Chondrocyte (in vitro differentiated cells): ENCODE measurements around the gene HEBP1. TPM values are rescaled to one million over a fixed set of nuclear protein-coding genes. Genes with fewer than 3 reads are reported as not detected.

Source experiments
- DNase-seq: peaks from one replicate; pipeline ENCODE4 v3.0.0; 2021; ENCODE audit warnings: mixed read lengths, low spot score
- H3K27ac Mint-ChIP-seq: one replicate; pipeline ENCODE4 v1.8.0; 2021; ENCODE audit warnings: mild to moderate bottlenecking, moderate library complexity, mixed read lengths; ENCODE audit not compliant: unreplicated experiment
- H3K27me3 Mint-ChIP-seq: 2 replicates; pipeline ENCODE4 v1.8.0; 2021; ENCODE audit warnings: low read depth, mixed read lengths
- H3K36me3 Mint-ChIP-seq: 2 replicates; pipeline ENCODE4 v1.8.0; 2021; ENCODE audit warnings: low read depth, mixed read lengths
- H3K4me1 Mint-ChIP-seq: 2 replicates; pipeline ENCODE4 v1.8.0; 2021; ENCODE audit warnings: low read depth, mild to moderate bottlenecking, mixed read lengths
- H3K4me3 Mint-ChIP-seq: one replicate; pipeline ENCODE4 v1.8.0; 2021; ENCODE audit warnings: mild to moderate bottlenecking, moderate library complexity, mixed read lengths; ENCODE audit not compliant: unreplicated experiment
- H3K9me3 Mint-ChIP-seq: 2 replicates; pipeline ENCODE4 v1.8.0; 2021; ENCODE audit warnings: low read depth, mixed read lengths
- CTCF ChIP-seq: fragments of 200-600 bp; sonication (generic); IDR thresholded peaks from 2 replicates; pipeline ENCODE4 v1.5.0; 2021; ENCODE audit warnings: antibody characterized with exemption, mild to moderate bottlenecking, moderate library complexity
- long read RNA-seq: library from polyadenylated mRNA; stranded (forward); transcript quantifications from one replicate; pipeline ENCODE4 v2.0.0, GENCODE V29; 2021
- total RNA-seq: library from RNA; stranded (reverse); gene quantifications from 3 replicates; pipeline ENCODE4 v1.2.1, GENCODE V29; 2021

The HEBP1 gene
- 39.7 to 52.3 TPM (median 50.7 TPM) in 3 replicates for total RNA-seq
- long read RNA-seq, transcript HEBP1-201 (4 exons, 1,173 nt) = major isoform, 38 of 41 reads
- long read RNA-seq, partial matches to known transcripts = 0 of 41 reads
- long read RNA-seq, other reads (novel, unspliced or antisense) = 2 of 41 reads

- no peak for TF ChIP-seq CTCF
- H3K4me3 Mint-ChIP-seq = peak within 1 kb of the TSS; percentile 95
- peak within 1 kb of the TSS; percentile 93 for H3K27ac Mint-ChIP-seq
- peaks cover 34% of the 10 kb centered on the region for H3K4me1 Mint-ChIP-seq
- no peaks in the 10 kb centered on the region for H3K27me3 Mint-ChIP-seq
- H3K9me3 Mint-ChIP-seq = no peaks in the 10 kb centered on the region
- H3K36me3 Mint-ChIP-seq = peaks cover 1% of the 10 kb centered on the region
- peak; percentile 98 for DNase-seq
Observed at GRCh38 chr12:12999959-13000615, at the start of gene HEBP1. HEBP1 (minus strand) TSS chr12:13000265; CDS start chr12:13000114, 151 bp downstream.

GRCh38 chr12:13049816-13050215 is 49.8 kb upstream of the HEBP1 start:
- no peak for TF ChIP-seq CTCF
- Mint-ChIP-seq H3K36me3 (peaks cover 2% of the 10 kb centered on the region), H3K4me3 (no peak overlapping the region), H3K9me3 (peaks cover 9% of the 10 kb centered on the region), H3K4me1 (peaks cover 31% of the 10 kb centered on the region), H3K27me3 (no peaks in the 10 kb centered on the region), H3K27ac (no peak overlapping the region)
- DNase-seq = no peak

- no peak overlapping the region for H3K4me3 Mint-ChIP-seq
Observed at GRCh38 chr12:13046964-13047363, 46.9 kb upstream of the HEBP1 start.

GRCh38 chr12:13045816-13046215 is 45.8 kb upstream of the HEBP1 start:
- Mint-ChIP-seq H3K4me3 (no peak overlapping the region), H3K9me3 (no peaks in the 10 kb centered on the region)

More at GRCh38 chr12:13046964-13047363, 46.9 kb upstream of the HEBP1 start:
- no peak overlapping the region for H3K27ac Mint-ChIP-seq
- H3K36me3 Mint-ChIP-seq = no peaks in the 10 kb centered on the region
- DNase-seq = no peak
- H3K9me3 Mint-ChIP-seq = no peaks in the 10 kb centered on the region
- peaks cover 38% of the 10 kb centered on the region for H3K4me1 Mint-ChIP-seq
- H3K27me3 Mint-ChIP-seq = no peaks in the 10 kb centered on the region
- TF ChIP-seq CTCF = no peak

GRCh38 chr12:13044906-13045299 is 44.8 kb upstream of the HEBP1 start:
- no peak for DNase-seq
- Mint-ChIP-seq H3K27me3 (peaks cover 3% of the 10 kb centered on the region), H3K9me3 (no peaks in the 10 kb centered on the region), H3K4me1 (peaks cover 24% of the 10 kb centered on the region), H3K36me3 (no peaks in the 10 kb centered on the region), H3K27ac (peak overlapping the region; percentile 36), H3K4me3 (peak overlapping the region; percentile 83)
- no peak for TF ChIP-seq CTCF

More at GRCh38 chr12:13045816-13046215, 45.8 kb upstream of the HEBP1 start:
- Mint-ChIP-seq H3K36me3 (no peaks in the 10 kb centered on the region), H3K27ac (no peak overlapping the region), H3K4me1 (peaks cover 30% of the 10 kb centered on the region), H3K27me3 (peaks cover 3% of the 10 kb centered on the region)
- TF ChIP-seq CTCF = no peak
- no peak for DNase-seq
